ACC112 (cell line): ENCODE data around the gene PFKL.

ENCODE experiments used
- H2AFZ ChIP-seq: fragments of 200-600 bp; sonication (generic); one replicate; pipeline ENCODE4 v1.6.0; 2017; ENCODE audit warnings: antibody characterized with exemption, low read length; ENCODE audit not compliant: unreplicated experiment
- H3K27ac ChIP-seq: fragments of 200-600 bp; sonication (generic); 2 replicates; pipeline ENCODE4 v1.5.1; 2014; ENCODE audit warnings: low read depth, mild to moderate bottlenecking, antibody characterized with exemption, low read length, moderate library complexity
- H3K27me3 ChIP-seq: fragments of 200-600 bp; sonication (generic); 2 replicates; pipeline ENCODE4 v1.6.1; 2014; ENCODE audit warnings: mild to moderate bottlenecking, antibody characterized with exemption, low read length, moderate library complexity, mixed read lengths; ENCODE audit not compliant: insufficient read depth
- H3K36me3 ChIP-seq: fragments of 200-600 bp; sonication (generic); 2 replicates; pipeline ENCODE4 v1.6.1; 2016; ENCODE audit warnings: mild to moderate bottlenecking, antibody characterized with exemption, low read length, moderate library complexity, mixed read lengths; ENCODE audit not compliant: insufficient read depth
- H3K4me1 ChIP-seq: fragments of 200-600 bp; sonication (generic); one replicate; pipeline ENCODE4 v1.6.1; 2016; ENCODE audit warnings: low read length, mixed read lengths; ENCODE audit not compliant: insufficient read depth, unreplicated experiment, control insufficient read depth
- H3K4me3 ChIP-seq: fragments of 200-600 bp; sonication (generic); 2 replicates; pipeline ENCODE4 v1.5.1; 2014; ENCODE audit warnings: mild to moderate bottlenecking, low read depth, low read length
- H3K79me2 ChIP-seq: fragments of 200-600 bp; sonication (generic); one replicate; pipeline ENCODE4 v1.6.0; 2016; ENCODE audit warnings: low read length; ENCODE audit not compliant: control insufficient read depth, unreplicated experiment, insufficient read depth

The PFKL gene

GRCh38 chr21:44368711-44369446 is 69.0 kb downstream of the PFKL start:
- Histone ChIP-seq H2AFZ (no peak overlapping the region), H3K4me1 (no peaks in the 10 kb centered on the region), H3K4me3 (no peak overlapping the region), H3K79me2 (no peaks in the 10 kb centered on the region), H3K36me3 (no peaks in the 10 kb centered on the region), H3K27me3 (0 out of 2 replicates have a peak, but pooled peaks cover 6% of the 10 kb centered on the region), H3K27ac (no peak overlapping the region)

DNA sequence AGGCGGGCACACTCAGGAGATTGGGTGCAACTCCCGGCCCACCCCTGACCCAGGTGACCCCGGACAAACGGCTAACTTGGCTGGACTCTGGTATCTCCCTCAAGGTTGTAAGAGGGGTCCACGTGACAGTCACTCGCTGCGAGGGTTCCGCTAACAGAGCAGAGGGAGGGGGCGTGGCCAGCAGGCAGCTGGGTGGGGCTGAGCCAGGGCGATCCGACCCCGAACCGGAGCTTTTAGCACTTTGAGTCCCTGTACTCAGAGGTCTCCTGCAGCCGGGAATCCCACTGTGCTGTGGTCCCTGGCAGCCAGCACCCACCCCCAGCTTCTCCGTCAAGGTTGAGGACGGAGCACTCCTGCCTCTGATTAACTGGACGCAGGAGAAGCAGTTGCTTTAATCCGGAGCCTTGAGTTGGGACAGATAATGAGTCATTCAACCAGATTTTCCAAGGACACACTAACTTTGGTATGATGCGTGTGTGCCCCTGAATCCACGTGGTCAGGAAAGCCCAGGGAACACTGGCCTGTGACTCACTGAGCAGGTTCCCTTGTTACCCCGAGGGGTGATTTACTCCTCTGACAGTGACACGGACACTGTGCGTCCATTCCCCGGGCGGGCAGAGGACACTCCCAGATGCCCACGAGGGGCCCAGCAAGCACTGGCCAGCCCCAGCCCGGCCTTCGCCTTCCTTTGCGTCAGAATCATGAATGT is 70.3 kb downstream of the PFKL start:
- Histone ChIP-seq H3K36me3 (no peaks in the 10 kb centered on the region), H2AFZ (no peak overlapping the region), H3K4me3 (no peak overlapping the region), H3K27ac (no peak overlapping the region), H3K79me2 (no peaks in the 10 kb centered on the region), H3K27me3 (0 out of 2 replicates have a peak, but pooled peaks cover 6% of the 10 kb centered on the region), H3K4me1 (no peaks in the 10 kb centered on the region)

DNA sequence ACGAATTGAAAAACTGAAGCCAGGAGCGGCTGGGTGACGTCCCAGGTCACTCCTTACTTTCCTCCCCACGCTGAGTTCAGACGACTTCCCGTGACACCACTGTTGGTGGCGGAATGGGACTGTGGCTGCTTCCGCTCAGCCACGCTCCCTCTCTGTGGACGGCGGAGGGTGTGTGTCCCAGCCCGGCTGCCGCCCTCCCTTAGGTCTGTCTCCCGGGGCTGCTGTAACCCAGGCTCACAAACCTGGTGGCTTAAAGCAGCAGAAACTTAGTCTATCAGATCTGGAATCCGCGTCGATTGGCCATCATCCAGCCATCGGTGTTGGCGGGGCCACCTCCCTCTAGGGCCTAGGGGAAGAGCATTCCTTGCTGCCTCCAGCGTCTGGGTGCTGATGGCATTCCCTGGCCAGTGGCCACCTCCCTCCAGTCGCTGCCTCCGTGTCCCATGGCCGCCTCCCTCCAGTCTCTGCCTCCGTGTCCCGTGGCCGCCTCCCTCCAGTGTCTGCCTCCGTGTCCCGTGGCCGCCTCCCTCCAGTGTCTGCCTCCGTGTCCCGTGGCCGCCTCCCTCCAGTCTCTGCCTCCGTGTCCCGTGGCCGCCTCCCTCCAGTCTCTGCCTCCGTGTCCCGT is 71.0 kb downstream of the PFKL start:
- Histone ChIP-seq H3K4me1 (no peaks in the 10 kb centered on the region), H3K27me3 (0 out of 2 replicates have a peak, but pooled peaks cover 6% of the 10 kb centered on the region), H3K36me3 (no peaks in the 10 kb centered on the region), H3K4me3 (no peak overlapping the region), H3K27ac (no peak overlapping the region), H2AFZ (no peak overlapping the region), H3K79me2 (no peaks in the 10 kb centered on the region)

DNA sequence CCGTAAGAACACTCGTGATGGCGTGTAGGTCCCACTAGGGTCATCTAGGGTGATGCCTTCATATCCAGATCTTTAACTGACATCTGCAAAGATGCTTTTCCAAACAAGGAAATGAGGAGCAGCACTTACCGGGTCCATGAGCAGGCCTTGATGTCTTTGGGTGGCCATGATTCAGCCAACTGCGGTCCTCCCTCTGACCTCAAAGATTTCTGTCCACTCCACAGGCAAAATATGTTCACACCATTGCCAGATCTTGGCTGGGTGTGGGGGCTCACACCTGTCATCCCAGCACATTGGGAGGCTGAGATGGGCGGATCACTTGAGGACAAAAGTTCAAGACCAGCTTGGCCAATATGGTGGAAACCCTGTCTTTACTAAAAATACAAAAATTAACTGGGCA is 71.7 kb downstream of the PFKL start:
- Histone ChIP-seq H2AFZ (no peak overlapping the region), H3K27me3 (0 out of 2 replicates have a peak, but pooled peaks cover 9% of the 10 kb centered on the region), H3K79me2 (no peaks in the 10 kb centered on the region), H3K27ac (no peak overlapping the region), H3K4me3 (no peak overlapping the region), H3K4me1 (no peaks in the 10 kb centered on the region), H3K36me3 (no peaks in the 10 kb centered on the region)

- Histone ChIP-seq H3K36me3 (no peaks in the 10 kb centered on the region), H3K4me3 (no peak overlapping the region), H3K79me2 (no peaks in the 10 kb centered on the region), H3K27ac (no peak overlapping the region), H2AFZ (no peak overlapping the region), H3K4me1 (no peaks in the 10 kb centered on the region), H3K27me3 (peaks cover 11% of the 10 kb centered on the region)
Observed at GRCh38 chr21:44372616-44373015, 72.8 kb downstream of the PFKL start.

- Histone ChIP-seq H3K36me3 (no peaks in the 10 kb centered on the region), H3K4me1 (no peaks in the 10 kb centered on the region), H3K27me3 (peaks cover 22% of the 10 kb centered on the region), H3K79me2 (no peaks in the 10 kb centered on the region), H2AFZ (no peak overlapping the region), H3K27ac (no peak overlapping the region), H3K4me3 (no peak overlapping the region)
Observed at GRCh38 chr21:44374601-44375280, 74.9 kb downstream of the PFKL start.

GRCh38 chr21:44375281-44375651 is 75.4 kb downstream of the PFKL start:
- no peak overlapping the region for H3K4me3 ChIP-seq
- H2AFZ ChIP-seq = no peak overlapping the region
- H3K4me1 ChIP-seq = no peaks in the 10 kb centered on the region
- H3K79me2 ChIP-seq = no peaks in the 10 kb centered on the region
- no peak overlapping the region for H3K27ac ChIP-seq
- peaks cover 22% of the 10 kb centered on the region for H3K27me3 ChIP-seq
- no peaks in the 10 kb centered on the region for H3K36me3 ChIP-seq

DNA sequence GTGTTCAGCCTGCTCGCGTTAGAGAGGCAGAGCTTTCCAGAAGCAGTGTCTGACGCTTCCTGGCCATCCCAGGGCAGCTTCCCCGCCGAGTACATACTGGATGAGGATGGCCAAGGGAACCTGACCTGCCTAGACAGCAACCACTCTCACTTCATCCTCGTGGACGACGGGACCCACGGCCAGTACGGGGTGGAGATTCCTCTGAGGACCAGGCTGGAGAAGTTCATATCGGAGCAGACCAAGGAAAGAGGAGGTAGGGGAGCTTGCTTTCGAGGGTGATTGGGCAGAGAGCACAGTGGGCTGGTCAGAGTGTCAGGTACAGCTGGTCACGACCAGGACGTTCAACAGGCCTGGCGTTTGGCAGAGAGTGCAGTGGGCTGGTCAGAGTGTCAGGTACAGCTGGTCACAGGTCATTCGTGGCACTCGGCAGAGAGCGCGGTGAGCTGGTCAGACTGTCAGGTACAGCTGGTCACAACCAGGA is 75.9 kb downstream of the PFKL start:
- Histone ChIP-seq H3K27ac (no peak overlapping the region), H3K36me3 (no peaks in the 10 kb centered on the region), H3K79me2 (no peaks in the 10 kb centered on the region), H3K4me3 (no peak overlapping the region), H2AFZ (no peak overlapping the region), H3K4me1 (no peaks in the 10 kb centered on the region), H3K27me3 (peaks cover 27% of the 10 kb centered on the region)

GRCh38 chr21:44376606-44377005 is 76.8 kb downstream of the PFKL start:
- H3K4me1 ChIP-seq = no peaks in the 10 kb centered on the region
- H2AFZ ChIP-seq = no peak overlapping the region
- H3K79me2 ChIP-seq = no peaks in the 10 kb centered on the region
- H3K27me3 ChIP-seq = peaks cover 31% of the 10 kb centered on the region
- H3K4me3 ChIP-seq = no peak overlapping the region
- H3K36me3 ChIP-seq = no peaks in the 10 kb centered on the region
- no peak overlapping the region for H3K27ac ChIP-seq
